ENCODE results near the gene DCC. TPM values are rescaled to one million over a fixed set of nuclear protein-coding genes. Genes with fewer than 3 reads are reported as not detected.

The DCC gene
- total and polyA plus RNA-seq, 12 donors, result under 0.01 to 0.89 (median 0.09) TPM; not detected in 8

DNA sequence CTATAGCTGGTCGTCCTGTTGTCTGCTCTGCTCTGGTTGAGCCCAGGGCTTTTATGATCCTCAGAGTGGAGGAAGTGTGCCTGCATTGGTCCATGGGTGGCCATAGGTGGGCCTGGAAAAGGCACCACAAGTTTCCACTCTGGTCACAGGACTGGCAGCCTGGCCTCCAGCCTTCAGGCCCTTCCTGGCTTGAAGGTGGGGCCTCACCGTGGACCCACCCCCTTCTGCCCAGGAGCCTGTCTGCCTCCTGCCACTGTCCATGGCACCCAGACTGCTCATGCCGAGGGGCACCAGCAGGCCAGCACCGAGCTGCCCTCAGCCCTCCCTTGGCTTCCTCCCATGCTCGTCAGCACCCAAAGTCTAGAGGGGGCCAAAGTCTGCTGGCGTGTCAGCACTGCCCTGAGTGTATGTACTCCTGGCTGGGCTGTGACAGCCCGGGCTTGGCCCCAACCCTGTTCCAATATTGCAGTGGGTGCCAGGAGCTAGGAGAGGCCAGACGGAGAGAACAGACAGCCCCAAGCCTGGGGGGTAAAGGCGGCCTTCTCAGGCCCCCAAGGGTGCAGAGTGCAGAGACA lies 529.4 kb downstream of the DCC start:
- ATAC-seq (no peak), DNase-seq (no peak)
- TF ChIP-seq, protein P1, sequence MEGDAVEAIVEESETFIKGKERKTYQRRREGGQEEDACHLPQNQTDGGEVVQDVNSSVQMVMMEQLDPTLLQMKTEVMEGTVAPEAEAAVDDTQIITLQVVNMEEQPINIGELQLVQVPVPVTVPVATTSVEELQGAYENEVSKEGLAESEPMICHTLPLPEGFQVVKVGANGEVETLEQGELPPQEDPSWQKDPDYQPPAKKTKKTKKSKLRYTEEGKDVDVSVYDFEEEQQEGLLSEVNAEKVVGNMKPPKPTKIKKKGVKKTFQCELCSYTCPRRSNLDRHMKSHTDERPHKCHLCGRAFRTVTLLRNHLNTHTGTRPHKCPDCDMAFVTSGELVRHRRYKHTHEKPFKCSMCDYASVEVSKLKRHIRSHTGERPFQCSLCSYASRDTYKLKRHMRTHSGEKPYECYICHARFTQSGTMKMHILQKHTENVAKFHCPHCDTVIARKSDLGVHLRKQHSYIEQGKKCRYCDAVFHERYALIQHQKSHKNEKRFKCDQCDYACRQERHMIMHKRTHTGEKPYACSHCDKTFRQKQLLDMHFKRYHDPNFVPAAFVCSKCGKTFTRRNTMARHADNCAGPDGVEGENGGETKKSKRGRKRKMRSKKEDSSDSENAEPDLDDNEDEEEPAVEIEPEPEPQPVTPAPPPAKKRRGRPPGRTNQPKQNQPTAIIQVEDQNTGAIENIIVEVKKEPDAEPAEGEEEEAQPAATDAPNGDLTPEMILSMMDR (IDR thresholded peaks at IDR 0.05), result no peak

DNA sequence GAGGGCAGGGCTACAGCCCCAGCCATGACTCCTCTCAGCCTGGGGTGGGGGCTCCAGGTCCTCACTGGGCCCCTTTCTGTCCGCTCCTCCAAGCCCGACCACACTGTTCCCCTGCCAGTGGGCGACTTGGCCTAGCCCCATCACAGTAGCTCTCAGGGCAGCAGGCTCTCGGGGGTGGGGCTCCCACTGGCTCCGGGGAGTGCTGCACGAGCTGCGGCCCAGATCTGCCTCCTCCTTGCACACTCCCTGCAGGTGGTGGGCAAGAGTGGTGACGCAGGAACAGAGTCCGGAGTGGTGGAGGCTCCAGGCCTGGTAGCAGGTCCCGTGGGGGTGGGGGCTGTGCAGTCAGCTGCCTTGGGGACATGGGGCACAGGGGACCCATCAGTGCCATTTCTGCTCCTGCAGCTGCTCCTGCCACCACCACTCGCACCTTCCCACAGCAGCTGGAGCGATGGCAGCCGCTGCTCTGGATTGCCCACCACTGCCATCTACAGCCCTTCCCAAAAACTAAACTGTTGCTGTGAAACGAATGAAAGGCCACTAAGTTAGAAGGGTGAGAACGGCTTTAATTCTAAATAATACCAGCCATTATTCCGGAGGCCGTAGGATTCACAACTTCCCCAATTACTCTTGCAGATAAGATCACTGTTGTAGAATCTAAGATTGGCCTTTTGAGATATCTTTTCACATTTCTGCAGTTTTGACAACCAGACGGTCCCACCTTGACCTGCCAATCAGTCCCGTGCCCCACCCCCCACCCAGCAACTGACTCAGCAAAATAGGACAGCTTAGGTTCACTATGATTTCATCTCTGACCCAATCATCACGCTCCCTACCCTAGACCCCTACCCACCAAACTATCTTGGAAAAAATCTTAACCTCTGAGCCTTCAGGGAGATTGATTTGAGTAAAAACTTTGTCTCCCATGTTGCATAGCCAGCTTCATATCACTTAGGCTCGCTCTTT lies 530.2 kb downstream of the DCC start:
- peak in 1 of 8 donors; percentile 41 for ATAC-seq
- WGBS, 2 donors, result 75 to 78% methylated on average over 21 of the region's 21 CpGs

More for the DNA sequence above, 529.4 kb downstream of the DCC start:
- H3K27me3 ChIP-seq, result no peaks in the 10 kb centered on the region
- no peak overlapping the region for H3K27ac ChIP-seq
- H3K4me3 ChIP-seq, result no peak overlapping the region
- H3K4me1 ChIP-seq, result no peaks in the 10 kb centered on the region
- peaks cover 0 to 11% (median 0%) of the 10 kb centered on the region in 11 donors for H3K9me3 ChIP-seq
- intact Hi-C loops (cut with DNase I), result no loop called here
- no peaks in the 10 kb centered on the region for H3K36me3 ChIP-seq
- 81 to 90% methylated on average over 9 of the region's 9 CpGs for WGBS, 2 donors

DNA sequence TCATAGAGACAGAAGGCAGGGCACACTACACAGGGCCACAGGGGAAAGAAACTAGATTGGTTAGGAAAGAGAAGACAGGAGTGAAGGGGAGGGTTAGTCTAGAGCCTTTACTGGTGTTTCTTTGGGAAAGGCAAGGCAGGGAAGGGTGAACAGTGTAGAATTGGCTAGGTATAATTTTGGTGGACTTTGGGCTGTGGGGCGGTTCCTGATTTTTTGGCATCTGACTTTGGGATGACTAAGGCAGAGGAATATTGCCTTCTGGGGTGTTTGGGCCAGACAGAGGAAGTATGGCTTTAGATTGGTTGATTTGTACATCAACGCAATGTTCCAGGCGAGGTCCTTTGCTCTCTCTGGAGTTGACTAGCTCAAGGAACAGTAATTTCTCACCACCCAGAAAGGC lies 534.8 kb downstream of the DCC start:
- Histone ChIP-seq H3K9me3 (no peaks in the 10 kb centered on the region), H3K4me1 (no peaks in the 10 kb centered on the region), H3K27ac (no peak overlapping the region), H3K4me3 (no peak overlapping the region), H3K27me3 (no peaks in the 10 kb centered on the region), H3K36me3 (no peaks in the 10 kb centered on the region)
- DNase-seq (no peak), ATAC-seq (no peak)
- TF ChIP-seq, protein P1 (IDR thresholded peaks at IDR 0.05), result no peak
- 85 to 92% methylated on average over 3 of the region's 3 CpGs for WGBS, 2 donors
- intact Hi-C loops (cut with DNase I), result no loop called here

More for the DNA sequence above, 530.2 kb downstream of the DCC start:
- H3K27me3 ChIP-seq, result no peaks in the 10 kb centered on the region
- TF ChIP-seq, protein P1 (IDR thresholded peaks at IDR 0.05), result no peak
- DNase-seq, result no peak
- no peak overlapping the region for H3K27ac ChIP-seq
- H3K4me1 ChIP-seq, result no peaks in the 10 kb centered on the region
- H3K36me3 ChIP-seq, result no peaks in the 10 kb centered on the region
- peaks cover 0 to 11% (median 0%) of the 10 kb centered on the region in 11 donors for H3K9me3 ChIP-seq
- intact Hi-C loops (cut with DNase I), result no loop called here
- no peak overlapping the region for H3K4me3 ChIP-seq

DNA sequence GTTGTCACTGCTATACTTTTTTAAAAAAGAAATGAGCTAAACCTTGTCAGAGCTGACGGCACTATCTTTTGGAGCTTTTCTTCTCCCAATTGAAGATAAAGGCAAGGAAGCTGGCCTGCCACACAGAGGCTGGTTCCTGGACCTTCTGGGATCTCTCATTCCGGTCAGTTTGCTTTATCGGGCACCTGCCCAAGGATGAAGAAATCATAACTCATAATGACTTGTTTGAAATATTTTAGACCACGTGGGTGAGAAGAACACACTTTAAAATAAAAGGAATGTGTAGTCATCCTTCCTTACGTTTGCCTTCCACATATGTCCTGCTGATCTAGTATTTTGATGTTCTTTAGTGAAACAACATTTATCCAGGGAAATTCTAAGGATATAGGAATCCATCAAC lies 535.7 kb downstream of the DCC start:
- no peak overlapping the region for H3K27ac ChIP-seq
- TF ChIP-seq, protein P1 (IDR thresholded peaks at IDR 0.05), result no peak
- H3K27me3 ChIP-seq, result no peaks in the 10 kb centered on the region
- 40 to 51% methylated on average over 5 of the region's 5 CpGs for WGBS, 2 donors
- H3K4me3 ChIP-seq, result no peak overlapping the region
- no peaks in the 10 kb centered on the region for H3K36me3 ChIP-seq
- H3K4me1 ChIP-seq, result no peaks in the 10 kb centered on the region
- DNase-seq, result no peak
- no peak for ATAC-seq
- H3K9me3 ChIP-seq, result no peaks in the 10 kb centered on the region
- intact Hi-C loops (cut with DNase I), result no loop called here
